Neural cell (in vitro differentiated cells): Measurements from ENCODE around the gene LGR4. TPM values are rescaled to one million over a fixed set of nuclear protein-coding genes. Genes with fewer than 3 reads are reported as not detected.

Source experiments
- H2AFZ ChIP-seq: fragments of 200-600, 300-800 bp; sonication (generic), shearing (Covaris generic); 2 replicates; pipeline ENCODE4 v1.6.0; 2014; ENCODE audit warnings: low read depth, mild to moderate bottlenecking, antibody characterized with exemption, low read length, moderate library complexity
- H3F3A ChIP-seq: fragments of 200-600 bp; shearing (Covaris generic); 2 replicates; pipeline ENCODE4 v1.6.1; 2016; ENCODE audit warnings: mild to moderate bottlenecking, moderate library complexity, mixed read lengths, antibody characterized with exemption, low read length; ENCODE audit not compliant: insufficient read depth, poor library complexity, severe bottlenecking
- H3K27ac ChIP-seq: fragments of 200-600, 300-800 bp; sonication (generic), shearing (Covaris generic); 2 replicates; pipeline ENCODE4 v1.5.1; 2014; ENCODE audit warnings: mild to moderate bottlenecking, low read length, moderate library complexity
- H3K27me3 ChIP-seq: fragments of 300-800, 200-600 bp; sonication (generic), shearing (Covaris generic); 2 replicates; pipeline ENCODE4 v1.6.0; 2014; ENCODE audit warnings: mild to moderate bottlenecking, low read depth, low read length, moderate library complexity; ENCODE audit not compliant: insufficient read depth
- H3K36me3 ChIP-seq: fragments of 300-800, 200-600 bp; sonication (generic), shearing (Covaris generic); 2 replicates; pipeline ENCODE4 v1.5.1; 2014; ENCODE audit warnings: mild to moderate bottlenecking, antibody characterized with exemption, low read length, moderate library complexity; ENCODE audit not compliant: insufficient read depth
- H3K4me2 ChIP-seq: fragments of 300-800, 200-600 bp; sonication (generic), shearing (Covaris generic); 2 replicates; pipeline ENCODE4 v1.6.0; 2014; ENCODE audit warnings: mild to moderate bottlenecking, low read length
- H3K4me3 ChIP-seq: fragments of 300-800, 200-600 bp; sonication (generic), shearing (Covaris generic); 2 replicates; pipeline ENCODE4 v1.5.1; 2014; ENCODE audit warnings: mild to moderate bottlenecking, low read length, moderate library complexity
- H3K79me2 ChIP-seq: fragments of 200-600 bp; shearing (Covaris generic); replicated peaks from 2 replicates; pipeline ENCODE4 v1.6.0; 2014; ENCODE audit warnings: mild to moderate bottlenecking, low read length, moderate library complexity; ENCODE audit not compliant: insufficient read depth
- H3K9ac ChIP-seq: fragments of 300-800, 200-600 bp; sonication (generic), shearing (Covaris generic); 2 replicates; pipeline ENCODE4 v1.6.1; 2016; ENCODE audit warnings: mild to moderate bottlenecking, low read length, mixed read lengths
- H3K9me2 ChIP-seq: fragments of 200-600 bp; shearing (Covaris generic); 2 replicates; pipeline ENCODE4 v1.6.1; 2016; ENCODE audit warnings: mild to moderate bottlenecking, low read length, mixed read lengths; ENCODE audit not compliant: insufficient read depth
- H3K9me3 ChIP-seq: fragments of 200-600, 300-800 bp; sonication (generic), shearing (Covaris generic); 2 replicates; pipeline ENCODE4 v1.6.1; 2016; ENCODE audit warnings: mild to moderate bottlenecking, mixed run types, low read length, moderate library complexity, mixed read lengths
- H4K20me1 ChIP-seq: fragments of 200-600 bp; shearing (Covaris generic); 2 replicates; pipeline ENCODE4 v1.6.1; 2016; ENCODE audit warnings: mild to moderate bottlenecking, mixed run types; ENCODE audit not compliant: insufficient read depth
- EP300 ChIP-seq: fragments of 450-650 bp; conservative IDR thresholded peaks from 2 replicates; pipeline ENCODE4 v1.6.1; 2014; ENCODE audit warnings: antibody characterized with exemption, mild to moderate bottlenecking, moderate library complexity; ENCODE audit not compliant: poor library complexity, severe bottlenecking
- EZH2 ChIP-seq: fragments of 200-600, 300-800 bp; shearing (Covaris generic), sonication (generic); IDR thresholded peaks from 2 replicates; pipeline ENCODE4 v1.6.1; 2014; ENCODE audit warnings: antibody characterized with exemption, low read length, borderline replicate concordance, mild to moderate bottlenecking; ENCODE audit not compliant: insufficient read depth, poor library complexity, severe bottlenecking
- MXI1 ChIP-seq: fragments of 450-650 bp; conservative IDR thresholded peaks from 2 replicates; pipeline ENCODE4 v1.6.1; 2014; ENCODE audit warnings: antibody characterized with exemption, mild to moderate bottlenecking; ENCODE audit not compliant: poor library complexity, severe bottlenecking
- POLR2AphosphoS5 ChIP-seq: IDR thresholded peaks from 2 replicates; pipeline ENCODE4 v1.6.1; 2012
- RAD21 ChIP-seq: fragments of 450-650 bp; conservative IDR thresholded peaks from 2 replicates; pipeline ENCODE4 v1.6.1; 2014; ENCODE audit warnings: antibody characterized with exemption, mild to moderate bottlenecking, moderate library complexity
- SMC3 ChIP-seq: fragments of 450-650 bp; conservative IDR thresholded peaks from 2 replicates; pipeline ENCODE4 v1.6.1; 2014; ENCODE audit warnings: antibody characterized with exemption, mild to moderate bottlenecking, moderate library complexity; ENCODE audit not compliant: poor library complexity
- TAF1 ChIP-seq: IDR thresholded peaks from 2 replicates; pipeline ENCODE4 v1.6.1; 2012; ENCODE audit warnings: low read depth
- polyA plus RNA-seq: library from polyadenylated mRNA; depleted of rRNA; stranded (reverse); fragments of >200 nt; gene quantifications from 2 replicates; pipeline ENCODE4 v1.2.3, GENCODE V29; 2014
- TF ChIP-seq, protein P1 (sequence below): IDR thresholded peaks from 2 replicates; pipeline ENCODE4 v1.6.1; 2012; ENCODE audit warnings: borderline replicate concordance
- TF ChIP-seq, protein P2 (sequence below): fragments of 450-650 bp; IDR thresholded peaks from 2 replicates; pipeline ENCODE4 v1.5.1; 2014; ENCODE audit warnings: antibody characterized with exemption, mild to moderate bottlenecking, moderate library complexity; ENCODE audit not compliant: poor library complexity, severe bottlenecking

LGR4 gene
- polyA plus RNA-seq, 1 donor from 2014 or later, result 11.2 TPM

DNA sequence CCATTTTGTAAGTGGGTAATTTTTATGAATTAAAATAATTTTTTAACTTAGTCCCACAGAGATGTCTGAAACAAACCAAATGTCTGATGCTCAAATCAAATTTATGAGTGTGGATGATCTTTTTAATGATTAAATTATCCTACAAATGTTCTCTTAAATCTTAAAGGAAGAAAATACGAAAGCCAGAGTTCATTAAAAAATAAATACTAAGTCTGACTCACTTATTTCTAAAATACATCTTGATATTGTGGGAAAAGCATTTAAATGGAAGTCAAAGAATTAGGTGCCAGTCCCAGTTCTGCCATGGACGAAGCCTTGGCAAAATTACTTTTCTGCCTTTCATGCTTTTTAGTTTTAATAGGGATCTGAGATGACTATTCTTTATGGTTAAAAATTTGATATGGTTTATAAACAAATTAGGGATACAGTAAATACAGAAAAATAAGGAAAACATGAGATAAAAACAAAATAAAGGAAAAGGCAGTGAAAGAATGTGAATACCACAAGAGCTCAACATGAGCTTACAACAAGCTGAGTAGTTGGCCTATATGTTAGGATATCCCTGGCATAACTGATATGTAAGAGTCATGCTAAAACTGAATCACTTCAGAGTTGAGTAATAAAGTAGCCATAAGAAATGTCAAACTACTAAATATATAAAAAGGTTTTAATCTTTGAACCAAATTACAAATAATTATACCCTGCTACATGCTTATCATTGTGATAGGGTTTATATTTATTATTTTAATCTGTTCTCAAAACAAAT, 118.8 kb downstream of the LGR4 start:
- H2AFZ ChIP-seq, result no peak overlapping the region
- no peaks in the 10 kb centered on the region for H3K9me3 ChIP-seq
- H3F3A ChIP-seq, result no peaks in the 10 kb centered on the region
- H3K9ac ChIP-seq, result no peak overlapping the region
- H4K20me1 ChIP-seq, result no peaks in the 10 kb centered on the region
- TF ChIP-seq, protein P1, sequence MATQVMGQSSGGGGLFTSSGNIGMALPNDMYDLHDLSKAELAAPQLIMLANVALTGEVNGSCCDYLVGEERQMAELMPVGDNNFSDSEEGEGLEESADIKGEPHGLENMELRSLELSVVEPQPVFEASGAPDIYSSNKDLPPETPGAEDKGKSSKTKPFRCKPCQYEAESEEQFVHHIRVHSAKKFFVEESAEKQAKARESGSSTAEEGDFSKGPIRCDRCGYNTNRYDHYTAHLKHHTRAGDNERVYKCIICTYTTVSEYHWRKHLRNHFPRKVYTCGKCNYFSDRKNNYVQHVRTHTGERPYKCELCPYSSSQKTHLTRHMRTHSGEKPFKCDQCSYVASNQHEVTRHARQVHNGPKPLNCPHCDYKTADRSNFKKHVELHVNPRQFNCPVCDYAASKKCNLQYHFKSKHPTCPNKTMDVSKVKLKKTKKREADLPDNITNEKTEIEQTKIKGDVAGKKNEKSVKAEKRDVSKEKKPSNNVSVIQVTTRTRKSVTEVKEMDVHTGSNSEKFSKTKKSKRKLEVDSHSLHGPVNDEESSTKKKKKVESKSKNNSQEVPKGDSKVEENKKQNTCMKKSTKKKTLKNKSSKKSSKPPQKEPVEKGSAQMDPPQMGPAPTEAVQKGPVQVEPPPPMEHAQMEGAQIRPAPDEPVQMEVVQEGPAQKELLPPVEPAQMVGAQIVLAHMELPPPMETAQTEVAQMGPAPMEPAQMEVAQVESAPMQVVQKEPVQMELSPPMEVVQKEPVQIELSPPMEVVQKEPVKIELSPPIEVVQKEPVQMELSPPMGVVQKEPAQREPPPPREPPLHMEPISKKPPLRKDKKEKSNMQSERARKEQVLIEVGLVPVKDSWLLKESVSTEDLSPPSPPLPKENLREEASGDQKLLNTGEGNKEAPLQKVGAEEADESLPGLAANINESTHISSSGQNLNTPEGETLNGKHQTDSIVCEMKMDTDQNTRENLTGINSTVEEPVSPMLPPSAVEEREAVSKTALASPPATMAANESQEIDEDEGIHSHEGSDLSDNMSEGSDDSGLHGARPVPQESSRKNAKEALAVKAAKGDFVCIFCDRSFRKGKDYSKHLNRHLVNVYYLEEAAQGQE, result no peak
- TF ChIP-seq, protein P2, sequence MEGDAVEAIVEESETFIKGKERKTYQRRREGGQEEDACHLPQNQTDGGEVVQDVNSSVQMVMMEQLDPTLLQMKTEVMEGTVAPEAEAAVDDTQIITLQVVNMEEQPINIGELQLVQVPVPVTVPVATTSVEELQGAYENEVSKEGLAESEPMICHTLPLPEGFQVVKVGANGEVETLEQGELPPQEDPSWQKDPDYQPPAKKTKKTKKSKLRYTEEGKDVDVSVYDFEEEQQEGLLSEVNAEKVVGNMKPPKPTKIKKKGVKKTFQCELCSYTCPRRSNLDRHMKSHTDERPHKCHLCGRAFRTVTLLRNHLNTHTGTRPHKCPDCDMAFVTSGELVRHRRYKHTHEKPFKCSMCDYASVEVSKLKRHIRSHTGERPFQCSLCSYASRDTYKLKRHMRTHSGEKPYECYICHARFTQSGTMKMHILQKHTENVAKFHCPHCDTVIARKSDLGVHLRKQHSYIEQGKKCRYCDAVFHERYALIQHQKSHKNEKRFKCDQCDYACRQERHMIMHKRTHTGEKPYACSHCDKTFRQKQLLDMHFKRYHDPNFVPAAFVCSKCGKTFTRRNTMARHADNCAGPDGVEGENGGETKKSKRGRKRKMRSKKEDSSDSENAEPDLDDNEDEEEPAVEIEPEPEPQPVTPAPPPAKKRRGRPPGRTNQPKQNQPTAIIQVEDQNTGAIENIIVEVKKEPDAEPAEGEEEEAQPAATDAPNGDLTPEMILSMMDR, result no peak
- no peak for TF ChIP-seq POLR2AphosphoS5
- no peak for TF ChIP-seq RAD21
- no peak for TF ChIP-seq EP300
- no peaks in the 10 kb centered on the region for H3K79me2 ChIP-seq
- H3K27me3 ChIP-seq, result no peaks in the 10 kb centered on the region
- no peaks in the 10 kb centered on the region for H3K36me3 ChIP-seq
- H3K4me3 ChIP-seq, result no peak overlapping the region
- no peak overlapping the region for H3K27ac ChIP-seq
- H3K9me2 ChIP-seq, result no peaks in the 10 kb centered on the region
- H3K4me2 ChIP-seq, result no peak overlapping the region

DNA sequence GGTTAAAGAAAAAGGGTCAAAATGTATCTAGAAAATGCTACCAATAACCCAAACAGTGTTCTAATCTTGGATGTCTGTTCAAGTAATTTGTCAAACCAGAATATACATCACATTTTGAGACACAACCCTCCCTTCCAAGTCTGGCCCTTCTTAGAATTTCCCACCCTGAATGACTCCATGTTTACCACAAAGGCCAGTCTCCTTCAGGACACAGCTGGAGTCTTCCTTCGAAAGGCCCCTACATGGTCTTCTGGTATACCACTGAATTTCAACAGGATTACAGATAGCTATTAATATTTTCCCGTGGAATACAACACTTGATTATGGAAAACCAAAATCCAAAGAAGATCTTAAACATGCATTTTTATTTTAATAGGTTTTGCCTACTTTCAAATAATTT, 119.8 kb downstream of the LGR4 start:
- no peak overlapping the region for H3K4me3 ChIP-seq
- H3K9ac ChIP-seq, result no peak overlapping the region
- no peak overlapping the region for H3K4me2 ChIP-seq
- no peaks in the 10 kb centered on the region for H3K27me3 ChIP-seq
- H3K36me3 ChIP-seq, result no peaks in the 10 kb centered on the region
- H2AFZ ChIP-seq, result no peak overlapping the region
- H3K9me2 ChIP-seq, result no peaks in the 10 kb centered on the region
- H4K20me1 ChIP-seq, result no peaks in the 10 kb centered on the region
- TF ChIP-seq SMC3 (no peak), RAD21 (no peak), TAF1 (no peak), EZH2 (no peak), MXI1 (no peak), POLR2AphosphoS5 (no peak), EP300 (no peak)
- TF ChIP-seq, protein P1, result no peak
- TF ChIP-seq, protein P2, result no peak
- H3K79me2 ChIP-seq, result no peaks in the 10 kb centered on the region
- H3F3A ChIP-seq, result no peaks in the 10 kb centered on the region
- H3K9me3 ChIP-seq, result no peaks in the 10 kb centered on the region
- no peak overlapping the region for H3K27ac ChIP-seq
